CD4-positive, alpha-beta T cell treated with Interleukin-4 for 1 hour (primary cell): ENCODE measurements around the gene TNFAIP8.

Source experiments
- DNase-seq, 2 donors: peaks; one replicate each; pipeline ENCODE4 v3.0.0-alpha.2; 2020 to 2022

TNFAIP8 gene

DNA sequence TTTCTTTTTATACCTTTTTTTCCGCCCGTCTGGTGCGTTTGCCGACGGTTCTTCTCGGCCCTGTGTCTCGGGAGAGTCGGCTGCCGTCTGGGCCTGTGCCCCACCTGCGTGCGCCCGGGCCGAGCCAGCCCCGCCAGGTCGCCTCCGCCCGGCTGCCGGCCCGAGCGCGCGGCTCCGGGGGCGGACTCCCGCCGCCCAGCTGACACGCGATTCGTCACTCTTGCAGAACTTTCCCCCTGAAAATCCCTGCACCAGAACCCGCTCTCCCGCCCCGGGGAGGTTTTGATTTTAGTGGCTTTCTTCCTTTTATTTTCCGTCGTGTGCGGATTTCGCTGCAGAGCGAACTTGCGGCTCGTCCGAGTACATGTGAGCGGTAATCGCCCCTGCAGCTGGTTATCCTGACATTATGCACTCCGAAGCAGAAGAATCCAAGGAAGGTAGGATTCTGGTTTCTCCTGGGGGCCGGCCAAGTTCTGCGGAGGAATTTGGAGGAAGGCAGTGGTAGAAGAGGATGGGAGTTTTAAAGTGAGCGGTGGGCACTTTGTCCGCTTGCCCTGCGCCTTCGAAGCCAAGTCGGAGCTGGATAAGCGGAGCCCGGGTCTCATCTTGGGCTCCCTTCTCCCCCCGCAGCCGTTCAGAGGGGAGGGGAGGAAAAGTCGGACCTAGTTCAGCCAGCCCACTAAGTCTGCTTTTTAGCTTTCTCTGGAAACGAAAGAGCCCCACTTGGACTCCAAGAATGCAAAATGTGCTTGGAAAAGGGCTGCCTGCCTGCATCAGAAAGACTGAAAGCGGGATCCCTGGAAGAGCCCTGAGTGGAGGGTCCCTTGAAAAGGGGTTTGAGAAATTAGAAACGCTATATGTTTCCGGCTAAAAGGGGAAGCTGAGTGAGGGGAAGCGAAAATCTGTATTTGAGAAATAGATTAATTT is at the start of gene TNFAIP8:
TSS of gene TNFAIP8 (plus strand) at position 335 of the 927 bp plus-strand sequence. CDS start at position 407, 72 bp downstream.
- DNase-seq, result peak; percentile 55 to 59

DNA sequence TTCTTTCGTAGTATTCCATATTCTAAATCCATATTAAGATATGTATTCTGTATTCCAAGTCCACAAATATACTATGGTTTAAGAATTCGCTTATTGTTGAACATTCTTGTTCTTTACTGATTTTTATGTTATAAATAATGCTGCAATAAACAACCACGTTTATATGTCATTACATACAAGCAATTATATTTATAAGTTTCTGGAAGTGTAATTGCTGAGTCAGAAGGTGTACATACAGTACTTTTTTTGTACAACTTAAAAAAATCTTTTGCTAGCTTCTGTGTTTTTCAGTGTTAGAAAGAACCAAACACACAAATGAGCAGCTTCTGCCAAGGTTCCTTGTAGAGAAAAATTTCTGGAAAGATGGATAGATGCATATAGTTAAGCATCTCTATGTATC is 48.6 kb upstream of the TNFAIP8 start:
- DNase-seq, result no peak

DNA sequence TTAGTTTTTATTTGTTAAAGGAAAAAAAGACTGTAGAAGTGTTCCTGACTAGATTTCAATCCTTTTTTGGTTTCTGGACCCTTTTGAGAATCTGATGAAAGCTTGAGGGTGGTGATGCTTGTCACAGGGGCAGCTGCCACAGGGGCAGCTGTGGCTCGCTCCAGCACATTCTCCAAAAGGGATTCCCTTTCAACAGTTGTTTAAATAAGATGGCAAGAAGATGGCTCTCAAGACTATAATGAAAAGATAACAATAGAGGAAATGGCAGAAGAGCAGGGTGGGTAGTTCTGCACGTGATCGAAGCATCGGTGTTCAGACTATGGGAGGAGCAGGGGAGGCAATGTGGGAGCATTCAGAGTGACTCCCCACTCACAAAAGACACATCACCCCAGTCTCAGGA is 46.5 kb upstream of the TNFAIP8 start:
- DNase-seq, result no peak

DNA sequence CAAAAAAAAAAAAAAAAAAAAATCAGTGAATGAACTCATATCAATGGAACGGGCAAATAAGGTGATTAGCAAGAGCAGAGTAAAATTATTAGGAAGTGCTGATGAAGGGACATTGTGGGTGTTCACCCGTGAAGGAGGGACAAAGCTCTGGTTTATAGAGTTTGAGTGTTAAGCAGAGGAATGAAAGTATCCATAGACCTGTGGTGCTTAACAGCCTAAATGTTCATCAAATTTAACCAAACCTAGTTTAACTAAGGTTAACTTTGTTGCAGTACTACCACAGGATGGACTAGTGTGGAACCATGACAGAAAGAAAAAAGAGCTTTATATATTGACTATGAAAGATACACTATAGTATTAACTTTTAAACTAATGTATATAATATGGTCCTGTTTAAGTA is 44.1 kb upstream of the TNFAIP8 start:
- no peak for DNase-seq

GRCh38 chr5:119312403-119312802 is 43.4 kb upstream of the TNFAIP8 start:
- no peak for DNase-seq

GRCh38 chr5:119313197-119313596 is 42.6 kb upstream of the TNFAIP8 start:
- DNase-seq, result no peak

DNA sequence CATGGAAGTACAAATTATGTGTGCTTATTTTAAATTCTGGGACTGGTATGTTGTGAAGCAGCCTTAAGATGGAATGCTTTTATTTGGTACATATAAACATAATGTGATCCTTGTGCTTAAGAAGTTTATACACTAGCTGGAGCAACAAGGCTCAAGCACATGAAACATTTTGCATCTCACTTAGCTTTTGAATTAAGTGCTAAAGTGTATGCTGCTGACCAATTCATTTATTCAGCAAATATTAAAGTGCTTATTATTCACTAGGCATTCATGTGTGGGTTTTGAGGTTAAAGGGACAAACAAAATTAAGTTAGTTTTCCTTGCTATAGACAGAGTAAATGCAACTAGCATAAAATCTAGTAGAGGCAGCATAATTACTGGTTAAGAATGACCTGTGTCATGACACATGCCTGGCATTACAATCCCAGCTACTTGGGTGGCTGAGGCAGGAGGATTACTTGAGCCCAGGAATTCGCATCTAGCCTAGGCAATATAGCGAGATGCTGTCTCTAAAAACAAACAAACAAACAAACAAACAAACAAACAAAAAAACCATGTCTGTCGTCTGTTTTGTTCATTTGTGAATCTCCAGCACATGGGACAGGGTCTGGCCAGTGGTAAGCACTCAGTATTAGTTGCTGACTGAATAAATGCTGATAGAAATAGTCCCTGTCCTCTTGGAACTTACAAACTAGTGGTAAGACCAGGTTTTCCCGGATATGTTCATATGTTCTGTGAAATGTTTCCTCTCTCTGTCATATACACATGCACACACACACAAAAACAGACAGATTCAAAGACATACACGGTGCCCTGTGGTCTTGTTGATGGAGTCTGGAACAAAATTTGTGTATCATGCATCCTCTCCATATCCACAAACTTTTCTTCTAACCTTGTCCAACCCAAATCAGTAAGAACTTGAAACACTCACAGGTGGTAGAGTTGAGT is 41.9 kb upstream of the TNFAIP8 start:
- no peak for DNase-seq

GRCh38 chr5:119315516-119315949 is 40.3 kb upstream of the TNFAIP8 start:
- peak; percentile 77 to 82 for DNase-seq

DNA sequence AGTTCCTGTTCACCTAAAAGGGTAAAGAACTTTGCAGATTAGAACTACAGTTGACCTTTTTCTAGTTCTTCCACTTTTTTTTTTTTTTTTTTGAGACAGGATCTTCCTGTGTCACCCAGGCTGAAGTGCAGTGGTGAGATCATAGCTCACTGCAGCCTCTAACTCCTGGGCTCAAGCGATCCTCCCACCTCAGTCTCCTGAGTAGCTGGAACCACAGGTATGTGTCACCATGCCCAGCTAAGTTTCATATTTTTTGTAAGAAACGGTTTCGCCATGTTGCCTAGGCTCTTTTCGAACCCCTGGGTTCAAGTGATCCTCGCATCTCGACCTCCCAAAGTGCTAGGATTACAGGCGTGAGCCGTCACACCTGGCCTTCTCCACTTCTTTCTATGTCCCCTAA is 39.7 kb upstream of the TNFAIP8 start:
- DNase-seq, result no peak

- no peak for DNase-seq
Observed at GRCh38 chr5:119316906-119317305, 38.9 kb upstream of the TNFAIP8 start.

- DNase-seq, result peak; percentile 59 to 64
Observed at GRCh38 chr5:119318256-119318894, 37.4 kb upstream of the TNFAIP8 start.

DNA sequence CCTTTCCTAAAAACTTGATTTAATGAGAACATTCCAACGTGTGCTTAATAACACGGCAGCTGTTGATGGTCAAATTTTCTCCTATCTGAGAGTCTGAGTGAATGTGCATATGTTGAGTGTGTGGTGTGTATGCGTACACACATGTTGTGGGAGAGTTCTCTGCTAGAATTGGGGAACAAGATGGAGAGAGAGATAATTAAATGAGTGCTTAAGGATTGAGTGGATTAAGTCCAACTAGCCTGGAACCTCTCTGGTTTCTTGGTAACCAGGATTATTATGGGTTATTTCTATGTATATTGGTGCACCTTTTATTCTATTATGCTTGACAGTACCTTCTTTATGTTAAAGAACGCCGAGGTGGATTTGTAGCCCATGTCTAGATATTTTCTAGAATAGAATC is 36.4 kb upstream of the TNFAIP8 start:
- no peak for DNase-seq

DNA sequence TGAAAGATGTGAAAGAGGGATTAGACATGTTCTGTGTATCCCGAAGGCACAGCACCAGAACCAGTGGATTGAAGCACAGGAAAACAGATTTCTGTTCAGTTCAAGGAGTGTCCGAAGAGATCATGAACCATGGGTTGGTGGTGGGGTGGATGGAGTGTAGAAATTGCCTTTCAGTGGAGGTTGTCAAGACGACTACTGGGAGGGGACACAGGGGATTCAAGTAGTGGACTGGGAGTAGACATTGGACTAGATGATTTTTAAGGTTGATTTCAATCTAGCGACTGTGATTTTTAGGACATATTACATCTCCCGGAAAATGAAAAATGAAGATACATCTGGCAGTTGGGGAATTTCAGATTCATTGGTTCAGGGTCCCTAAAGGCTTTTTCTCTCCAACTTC is 35.9 kb upstream of the TNFAIP8 start:
- no peak for DNase-seq

DNA sequence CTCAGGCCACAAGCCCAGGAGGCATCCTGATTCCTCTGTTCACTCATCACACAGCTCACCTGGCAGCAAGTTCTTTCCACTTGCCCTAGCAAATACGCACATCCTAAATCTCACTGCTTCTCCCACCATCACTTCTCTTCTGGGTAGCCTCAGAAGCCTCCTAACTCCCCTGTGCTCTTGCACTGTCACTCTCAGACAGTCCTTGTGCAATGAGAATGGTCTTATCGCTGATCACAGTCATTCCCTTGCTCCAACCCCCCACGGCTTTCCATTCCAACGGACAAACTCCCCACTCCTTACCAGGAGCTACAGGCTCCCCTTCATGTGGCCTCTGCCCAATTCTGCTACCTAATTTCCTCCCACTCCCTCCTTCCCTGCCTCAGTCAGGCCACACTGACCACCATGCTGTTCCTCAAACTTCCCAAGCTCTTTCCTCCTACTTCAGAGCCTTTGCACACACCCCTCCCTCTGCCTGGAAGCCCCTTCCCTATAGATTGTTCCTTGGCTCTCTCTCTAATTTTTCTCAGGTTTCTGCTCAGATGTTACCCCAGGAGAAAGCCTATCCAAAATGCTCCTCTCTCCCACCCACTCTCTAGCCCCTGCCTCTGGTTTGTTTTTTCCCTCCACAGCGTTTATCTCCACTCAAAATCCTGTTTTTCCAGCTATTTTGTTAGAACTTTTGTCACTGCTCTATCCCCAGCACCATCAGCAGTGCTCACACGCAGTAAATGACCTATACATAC is 34.1 kb upstream of the TNFAIP8 start:
- no peak for DNase-seq

- peak in 1 of 2 donors; percentile 45 for DNase-seq
Observed at GRCh38 chr5:119322312-119322947, 33.4 kb upstream of the TNFAIP8 start.

GRCh38 chr5:119322948-119323537 is 32.8 kb upstream of the TNFAIP8 start:
- no peak for DNase-seq

GRCh38 chr5:119323601-119324000 is 32.2 kb upstream of the TNFAIP8 start:
- DNase-seq, result no peak

DNA sequence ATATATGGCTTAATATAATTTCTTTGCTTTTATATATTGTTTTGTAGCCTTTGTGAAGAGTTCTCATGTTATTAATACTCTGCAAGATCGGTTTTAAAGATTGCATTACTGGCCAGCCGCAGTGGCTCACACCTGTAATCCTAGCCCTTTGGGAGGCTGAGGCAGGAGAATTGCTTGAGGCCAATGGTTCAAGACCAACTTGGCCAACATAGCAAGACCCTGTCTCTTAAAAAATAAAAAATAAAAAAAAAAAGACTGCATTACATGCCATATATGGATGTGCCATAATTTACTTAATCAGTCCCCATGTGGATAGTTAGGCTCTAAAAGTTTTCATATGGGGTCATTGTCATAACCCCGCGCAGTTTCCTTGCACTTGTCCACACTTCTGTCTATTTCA is 31.0 kb upstream of the TNFAIP8 start:
- DNase-seq, result no peak

GRCh38 chr5:119327018-119327417 is 28.8 kb upstream of the TNFAIP8 start:
- no peak for DNase-seq

DNA sequence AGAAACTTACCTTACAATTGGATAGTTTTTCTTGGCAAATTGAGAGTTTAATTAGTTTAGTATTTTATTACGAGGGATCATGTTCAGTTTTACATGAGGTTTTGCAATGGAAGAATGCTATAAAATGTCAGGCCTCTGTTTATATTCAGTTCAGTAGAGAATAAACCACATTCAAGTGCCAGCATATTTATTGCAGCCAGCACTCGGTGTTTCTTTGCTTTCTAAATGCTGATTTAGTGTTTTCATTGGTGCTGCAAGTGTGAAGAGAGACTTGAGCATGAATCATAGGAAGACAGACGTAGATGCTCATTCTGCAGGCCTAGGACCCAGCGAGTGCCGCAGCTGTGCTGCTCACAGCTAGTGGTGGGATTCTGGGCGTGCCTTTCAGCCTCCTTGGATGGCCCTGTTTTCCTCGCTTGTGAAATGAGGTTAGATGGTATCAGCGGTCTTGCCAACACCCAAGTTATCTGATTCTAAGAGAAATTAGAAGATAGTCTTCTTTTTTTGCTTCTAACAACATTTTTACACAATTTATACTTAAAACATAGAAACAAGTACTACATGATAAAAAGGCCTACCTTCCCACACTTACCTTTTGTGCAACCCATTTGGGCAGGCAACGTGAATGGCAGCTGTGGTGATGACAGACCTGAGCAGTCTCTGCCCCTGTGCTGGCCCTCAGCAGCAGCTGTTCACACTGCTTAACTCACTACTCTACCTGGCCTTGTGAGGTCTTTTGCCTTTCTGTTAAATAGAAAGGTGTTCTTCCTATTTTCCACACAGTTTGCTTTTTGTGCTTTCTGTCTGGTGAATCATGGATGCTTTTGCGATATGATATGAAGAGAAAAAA is 26.8 kb upstream of the TNFAIP8 start:
- peak; percentile 58 to 67 for DNase-seq
